GM19193 (cell line): ENCODE measurements around the gene DMAC2.
A peak's percentile ranks its signal among the peaks of the same experiment; 100 is the strongest.

Experiments used
- POLR2A ChIP-seq: IDR thresholded peaks from 4 replicates; pipeline ENCODE4 v1.6.1; 2011; ENCODE audit not compliant: insufficient read depth, insufficient read length; ENCODE audit errors: extremely low read depth

DMAC2 gene

GRCh38 chr19:41439441-41440222, at the start of gene DMAC2:
TSS of gene DMAC2 (minus strand) at chr19:41439912. CDS start at chr19:41439899, 13 bp downstream.
- peak; percentile 88 for TF ChIP-seq POLR2A

GRCh38 chr19:41484822-41485221, 45.1 kb upstream of the DMAC2 start:
- no peak for TF ChIP-seq POLR2A

- TF ChIP-seq POLR2A, result no peak
Measured at GRCh38 chr19:41480336-41480735, 40.6 kb upstream of the DMAC2 start.

- no peak for TF ChIP-seq POLR2A
Measured at GRCh38 chr19:41479757-41480191, 40.1 kb upstream of the DMAC2 start.

GRCh38 chr19:41478875-41479756, 39.4 kb upstream of the DMAC2 start:
- no peak for TF ChIP-seq POLR2A

GRCh38 chr19:41478171-41478570, 38.5 kb upstream of the DMAC2 start:
- no peak for TF ChIP-seq POLR2A

- no peak for TF ChIP-seq POLR2A
Measured at GRCh38 chr19:41476583-41476982, 36.9 kb upstream of the DMAC2 start.

GRCh38 chr19:41462497-41462896, 22.8 kb upstream of the DMAC2 start:
- TF ChIP-seq POLR2A, result no peak

- TF ChIP-seq POLR2A, result no peak
Measured at GRCh38 chr19:41457241-41457640, 17.5 kb upstream of the DMAC2 start.

- no peak for TF ChIP-seq POLR2A
Measured at GRCh38 chr19:41456342-41456918, 16.7 kb upstream of the DMAC2 start.

GRCh38 chr19:41455936-41456335, 16.2 kb upstream of the DMAC2 start:
- no peak for TF ChIP-seq POLR2A

GRCh38 chr19:41452584-41453275, 13.0 kb upstream of the DMAC2 start:
- no peak for TF ChIP-seq POLR2A

- TF ChIP-seq POLR2A, result no peak
Measured at GRCh38 chr19:41449865-41450178, 10.1 kb upstream of the DMAC2 start.

GRCh38 chr19:41449079-41449864, 9.6 kb upstream of the DMAC2 start:
- TF ChIP-seq POLR2A, result no peak
